HG02763 (cell line): ENCODE results near the gene DHRSX.
"Not testable (repeated sequence)": the region's sequence is repeated elsewhere in the genome, so short reads cannot be mapped to it uniquely, and the experiment has no call there.

Experiments used
- ATAC-seq: cut with Tn5 transposase; IDR thresholded peaks from one replicate; pipeline ENCODE4 v1.9.1; 2021; ENCODE audit warnings: mild to moderate bottlenecking, moderate library complexity; ENCODE audit not compliant: unreplicated experiment

DHRSX gene

DNA sequence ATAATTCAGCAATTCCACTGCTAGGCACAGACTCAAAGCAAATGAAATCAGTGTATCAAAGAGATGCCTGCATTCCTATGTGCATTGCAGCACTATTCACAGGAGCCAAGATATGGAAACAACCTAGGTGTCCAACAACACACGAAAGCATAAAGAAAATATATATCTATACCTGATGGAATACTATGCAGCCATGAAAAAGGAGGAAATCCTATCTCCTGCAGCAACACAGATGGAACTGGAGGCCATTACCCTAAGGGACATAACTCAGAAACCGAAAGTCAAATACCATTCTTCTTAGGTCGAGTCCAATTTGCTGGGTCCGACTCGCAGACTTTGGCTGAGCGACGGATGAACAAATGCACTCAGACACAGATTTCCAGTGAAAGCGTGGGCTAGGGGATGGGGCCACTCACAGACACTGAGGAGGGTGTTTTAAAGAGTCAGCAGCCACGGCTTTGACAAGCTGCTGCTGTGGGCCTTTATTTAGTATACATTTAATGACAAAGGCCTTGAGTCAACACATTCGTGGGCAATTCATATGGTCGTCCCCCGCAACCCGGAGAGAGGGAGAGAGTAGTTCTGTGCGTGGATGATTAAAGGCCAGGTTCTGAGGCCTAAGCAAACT, 93.8 kb downstream of the DHRSX start:
- ATAC-seq: no peak

DNA sequence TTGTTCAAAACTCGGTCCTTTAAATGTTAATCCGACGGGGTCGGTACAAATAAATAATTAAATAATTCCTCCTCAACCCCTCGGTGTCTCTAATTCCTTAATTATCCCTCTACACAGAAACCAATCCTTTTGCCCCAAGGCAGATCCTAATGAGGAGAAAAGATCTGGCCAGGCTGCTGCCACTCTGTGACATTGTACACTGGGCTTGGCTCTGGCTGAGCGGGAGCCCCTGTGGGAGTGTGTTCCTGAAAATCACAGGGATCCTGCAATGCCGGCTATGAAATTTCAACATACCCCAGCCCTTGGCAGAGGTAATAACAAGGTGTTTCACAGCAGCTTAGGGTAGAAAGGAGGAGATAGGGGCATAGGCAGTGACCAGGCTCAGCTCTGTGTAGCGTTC, 96.0 kb downstream of the DHRSX start:
- ATAC-seq: no peak

DNA sequence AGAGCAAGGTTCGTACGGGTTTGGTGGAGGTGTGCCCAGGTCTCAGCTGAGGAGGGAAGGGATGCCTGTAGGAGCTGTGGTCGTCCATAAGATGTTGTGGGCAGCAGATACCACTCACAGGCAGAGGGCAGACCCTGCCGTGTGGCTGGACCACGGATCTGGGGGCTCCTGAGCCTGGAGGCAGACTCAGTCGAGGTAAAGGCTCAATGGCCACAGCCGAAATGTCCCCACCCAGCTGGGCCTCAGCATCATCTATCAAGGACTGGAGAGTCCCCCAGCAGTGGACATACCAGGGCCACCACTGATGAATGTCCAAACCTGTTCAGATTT, 98.5 kb downstream of the DHRSX start:
- no peak for ATAC-seq

- no peak for ATAC-seq
These were observed 99.0 kb downstream of the DHRSX start for GRCh38 chrX:2401590-2402360.

DNA sequence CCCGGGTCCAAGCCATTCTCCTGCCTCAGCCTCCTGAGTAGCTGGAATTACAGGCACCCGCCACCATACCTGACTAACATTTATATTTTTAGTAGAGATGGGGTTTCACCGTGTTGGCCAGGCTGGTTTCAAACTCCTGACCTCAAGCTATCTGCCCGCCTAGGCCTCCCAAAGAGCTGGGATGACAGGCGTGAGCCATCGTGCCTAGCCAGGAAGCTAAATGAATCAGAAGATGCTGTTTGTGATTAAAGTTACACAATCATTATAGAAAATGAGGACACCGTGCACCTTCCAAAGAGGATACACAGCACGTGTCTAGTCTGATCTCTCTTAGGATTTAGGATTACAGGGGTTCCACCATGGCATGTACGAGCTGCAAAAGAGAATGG, 99.6 kb downstream of the DHRSX start:
- ATAC-seq: no peak

- ATAC-seq: no peak
These were observed 102.6 kb downstream of the DHRSX start for GRCh38 chrX:2398064-2398656.

GRCh38 chrX:2397229-2398063, 103.3 kb downstream of the DHRSX start:
- no peak for ATAC-seq

GRCh38 chrX:2395261-2395992, 105.3 kb downstream of the DHRSX start:
- no peak for ATAC-seq

DNA sequence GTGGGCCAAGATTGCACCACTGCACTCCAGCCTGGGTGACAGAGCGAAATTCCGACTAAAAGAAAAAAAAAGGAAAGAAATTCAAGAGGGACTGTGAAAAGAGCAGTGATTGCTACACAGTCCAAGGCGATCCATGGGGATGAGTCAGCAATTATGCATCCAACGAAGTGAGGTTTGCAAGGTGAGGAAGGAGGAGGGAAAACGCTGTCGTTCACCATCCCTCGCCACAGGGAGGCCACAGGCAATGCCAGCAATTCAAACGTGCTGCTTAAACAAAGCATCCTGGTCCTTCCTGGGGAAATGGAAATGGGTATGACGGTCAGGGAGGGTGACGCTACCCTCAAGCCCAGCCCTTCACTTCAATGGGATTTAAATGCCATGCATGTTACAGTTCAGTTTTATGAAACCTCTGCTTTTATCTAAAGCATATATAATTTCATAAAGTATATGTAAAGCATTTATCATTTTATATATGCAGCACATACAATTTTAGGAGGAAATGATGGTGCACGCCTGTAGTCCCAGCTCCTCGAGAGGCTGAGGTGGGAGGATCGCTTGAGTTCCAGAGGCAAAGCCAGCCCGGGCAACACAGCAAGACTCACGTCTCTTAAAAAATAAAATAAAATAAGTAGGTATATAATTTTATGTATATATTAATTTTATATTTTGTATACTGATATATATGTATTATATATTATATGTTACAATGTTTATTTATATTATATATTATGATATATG, 108.7 kb downstream of the DHRSX start:
- no peak for ATAC-seq

DNA sequence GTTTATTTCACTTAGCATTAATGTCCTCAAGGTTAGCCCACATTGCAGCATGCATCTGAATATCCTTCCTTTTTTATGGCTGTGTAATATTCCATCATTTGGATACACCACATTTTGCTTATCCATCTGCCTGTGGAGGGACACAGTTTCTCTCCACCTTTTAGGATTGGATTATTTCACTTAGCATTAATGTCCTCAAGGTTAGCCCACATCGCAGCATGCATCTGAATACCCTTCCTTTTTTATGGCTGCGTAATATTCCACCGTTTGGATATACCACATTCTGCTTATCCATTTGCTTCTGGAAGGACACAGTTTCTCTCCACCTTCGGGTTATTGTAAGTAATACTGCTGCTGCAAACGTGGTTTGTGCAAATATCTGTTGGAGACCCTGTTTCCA, 110.0 kb downstream of the DHRSX start:
- ATAC-seq: no peak

- ATAC-seq: not testable (repeated sequence)
These were observed 111.0 kb downstream of the DHRSX start for GRCh38 chrX:2389731-2390130.

GRCh38 chrX:2389324-2389723, 111.5 kb downstream of the DHRSX start:
- no peak for ATAC-seq

GRCh38 chrX:2388669-2389068, 112.1 kb downstream of the DHRSX start:
- no peak for ATAC-seq

DNA sequence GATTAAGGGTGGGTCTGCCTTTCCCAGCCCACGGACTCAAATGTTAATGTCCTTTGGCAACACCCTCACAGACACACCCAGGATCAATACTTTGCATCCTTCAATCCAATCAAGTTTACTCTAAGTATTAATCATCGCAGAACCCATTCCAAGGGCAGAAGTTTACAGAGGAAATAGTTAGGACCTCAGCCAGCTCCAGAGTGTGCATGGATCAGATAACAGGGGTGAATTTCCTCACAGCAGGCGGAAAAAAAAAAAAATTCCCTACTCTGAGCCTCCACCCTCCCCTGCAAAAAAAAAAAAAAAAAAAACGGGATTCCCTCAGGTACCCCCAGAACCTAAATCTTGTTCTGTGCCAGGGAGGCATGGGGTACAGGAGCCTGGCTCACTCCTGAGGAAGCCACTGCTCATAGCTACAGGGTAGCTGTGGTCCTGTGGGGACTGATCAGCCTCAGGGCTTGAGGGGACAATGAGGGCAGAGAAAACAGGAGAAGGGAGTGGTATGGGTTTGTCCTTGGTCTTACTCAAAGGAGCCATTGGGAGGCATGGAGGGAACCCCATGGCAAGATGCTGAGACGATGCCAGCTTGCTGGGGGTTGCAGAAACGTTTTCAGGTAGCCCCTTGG, 113.0 kb downstream of the DHRSX start:
- no peak for ATAC-seq

GRCh38 chrX:2385224-2385623, 115.6 kb downstream of the DHRSX start:
- ATAC-seq: no peak

DNA sequence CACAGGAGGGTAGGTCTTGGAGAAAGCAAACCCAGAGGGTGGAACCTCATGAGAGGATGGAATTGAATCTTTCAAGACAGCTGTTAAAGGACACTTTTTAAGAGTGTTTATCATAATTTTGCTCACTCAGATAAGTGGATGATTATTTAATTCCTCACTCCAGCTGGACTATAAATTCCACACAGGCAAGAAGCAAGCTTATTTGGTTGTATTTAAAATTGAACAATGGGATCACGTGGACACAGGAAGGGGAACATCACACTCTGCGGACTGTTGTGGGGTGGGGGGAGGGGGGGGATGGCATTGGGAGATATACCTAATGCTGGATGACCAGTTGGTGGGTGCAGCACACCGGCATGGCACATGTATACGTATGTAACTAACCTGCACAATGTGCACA, 116.3 kb downstream of the DHRSX start:
- ATAC-seq: no peak

- no peak for ATAC-seq
These were observed 117.0 kb downstream of the DHRSX start for GRCh38 chrX:2383735-2384134.

GRCh38 chrX:2383144-2383543, 117.6 kb downstream of the DHRSX start:
- no peak for ATAC-seq

DNA sequence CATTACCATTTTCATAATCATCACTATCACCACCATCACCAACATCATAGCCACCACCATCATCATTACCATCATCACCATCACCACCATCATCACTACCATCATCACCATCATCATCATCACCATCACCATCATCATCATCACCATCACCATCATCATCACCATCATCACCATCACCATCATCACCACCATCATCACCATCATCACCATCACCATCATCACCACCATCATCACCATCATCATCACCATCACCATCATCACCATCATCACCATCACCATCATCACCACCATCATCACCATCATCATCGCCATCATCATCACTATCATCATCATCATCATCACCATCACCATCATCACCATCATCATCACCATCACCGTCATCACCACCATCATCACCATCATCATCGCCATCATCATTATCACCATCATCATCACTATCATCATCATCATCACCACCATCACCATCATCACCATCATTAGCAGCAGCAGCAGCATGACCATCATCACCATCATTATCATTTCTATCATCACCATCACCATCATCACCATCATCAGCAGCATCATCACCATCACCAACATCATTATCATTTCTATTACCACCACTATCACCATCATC, 118.2 kb downstream of the DHRSX start:
- not testable (repeated sequence) for ATAC-seq
